Stomach (tissue), 9 donors: ENCODE results near the gene CLSTN1. TPM values are rescaled to one million over a fixed set of nuclear protein-coding genes. Genes with fewer than 3 reads are reported as not detected.

Experiments used
- DNase-seq, 2 donors: peaks; one replicate each; pipeline versions ENCODE4 v3.0.0 to v3.0.0-alpha.2; 2013 to 2019
- H3K27ac ChIP-seq, 5 donors: fragments of 200-600 bp in 4 of 5; sonication (generic) in 4 of 5; one replicate each; pipeline ENCODE4 v1.5.1; 2013 to 2019; ENCODE audit warnings: mild to moderate bottlenecking in 1 of 5, moderate library complexity in 1 of 5
- H3K27me3 ChIP-seq, 3 donors: fragments of 200-600 bp; sonication (generic); one replicate each; pipeline ENCODE4 v1.5.1; 2017 to 2019; ENCODE audit warnings: mixed run types in 1 of 3
- H3K36me3 ChIP-seq, 4 donors: fragments of 200-600 bp; sonication (generic); 1 replicate in 3 of 4; 2 replicates in 1 of 4; pipeline ENCODE4 v1.5.1; 2016 to 2019
- H3K4me1 ChIP-seq, 4 donors: fragments of 200-600 bp; sonication (generic); one replicate each; pipeline ENCODE4 v1.5.1; 2016 to 2019
- H3K4me3 ChIP-seq, 4 donors: fragments of 200-600 bp; sonication (generic) in 3 of 4; one replicate each; pipeline ENCODE4 v1.5.1; 2016 to 2019; ENCODE audit warnings: mild to moderate bottlenecking in 1 of 4
- H3K9me3 ChIP-seq, 4 donors: fragments of 200-600 bp; sonication (generic); one replicate each; pipeline ENCODE4 v1.5.1; 2016 to 2019
- CTCF ChIP-seq, 7 experiments: fragments of 450-650 bp in 4 of 7; fragments of 200-600 bp in 3 of 7; sonication (generic) in 3 of 7; IDR thresholded peaks; one replicate each; pipeline ENCODE4 v1.5.1; 2016 to 2019; ENCODE audit warnings: antibody characterized with exemption in 7 of 7, control low read depth in 2 of 7, mild to moderate bottlenecking in 1 of 7
- EP300 ChIP-seq: sonication (generic); formaldehyde crosslinking; IDR thresholded peaks from one replicate; pipeline ENCODE4 v1.6.1; 2017; ENCODE audit warnings: antibody characterized with exemption
- POLR2A ChIP-seq, 4 donors: fragments of 450-650 bp; IDR thresholded peaks; one replicate each; pipeline ENCODE4 v1.6.1; 2016; ENCODE audit warnings: antibody characterized with exemption in 4 of 4, control low read depth in 2 of 4, mild to moderate bottlenecking in 1 of 4, moderate library complexity in 1 of 4
- POLR2AphosphoS5 ChIP-seq, 3 donors: sonication (generic); formaldehyde crosslinking; IDR thresholded peaks; one replicate each; pipeline ENCODE4 v1.6.1; 2016; ENCODE audit warnings: antibody characterized with exemption in 3 of 3
- WGBS, 5 donors: extraction: QIAGEN DNeasy Blood & Tissue Kit in 3 of 5; methylation state at CpG; one replicate each; pipeline versions ENCODE4 v1.1.5 to v1.1.7; 2013 to 2018; 5-methylcytosine and 5-hydroxymethylcytosine counted together
- intact Hi-C: fragments of 100-400 bp; cut with DNase I; formaldehyde crosslinking; loops from one replicate; pipeline ENCODE4 v1.15.1; 2023; ENCODE audit warnings: low total_unique reads
- polyA plus RNA-seq, 3 donors: library from polyadenylated mRNA; stranded (reverse); fragments of 200-250 nt; gene quantifications; one replicate each; pipeline ENCODE4 v1.2.3, GENCODE V29; 2013
- total RNA-seq, 5 donors: library from RNA; depleted of rRNA; stranded (reverse); fragments of >200 nt; gene quantifications; one replicate each; pipeline versions ENCODE4 v1.1.0 to v1.2.3, GENCODE V29; 2014 to 2016
- donor health status: healthy with polysubstance abuse.
- donor health status: Bipolar disorder and iron deficiency.
- donor health status: healthy.

CLSTN1 gene
- total and polyA plus RNA-seq, 8 donors, result 10.5 to 156 (median 30.9) TPM

GRCh38 chr1:9863371-9863770 lies 39.6 kb upstream of the CLSTN1 start:
- H3K36me3 ChIP-seq, result peaks cover 0 to 73% (median 59%) of the 10 kb centered on the region in 4 donors
- DNase-seq, result no peak
- intact Hi-C loops, result no loop called here

GRCh38 chr1:9861360-9861759 lies 37.6 kb upstream of the CLSTN1 start:
- TF ChIP-seq POLR2A (IDR thresholded peaks at IDR 0.05) (no peak), POLR2AphosphoS5 (IDR thresholded peaks at IDR 0.05) (no peak), CTCF (IDR thresholded peaks at IDR 0.05) (no peak), EP300 (no peak)
- 80 to 87% (median 81%) methylated on average over 4 to 8 of the region's 8 CpGs for WGBS, 5 donors
- intact Hi-C loops, result no loop called here
- Histone ChIP-seq H3K4me1 (no peaks in the 10 kb centered on the region), H3K36me3 (peaks cover 0 to 63% (median 52%) of the 10 kb centered on the region in 4 donors), H3K27me3 (no peaks in the 10 kb centered on the region), H3K9me3 (no peaks in the 10 kb centered on the region), H3K27ac (no peak overlapping the region), H3K4me3 (no peak overlapping the region)
- DNase-seq, result no peak

More at GRCh38 chr1:9863371-9863770, 39.6 kb upstream of the CLSTN1 start:
- WGBS, 5 donors, result 86 to 89% (median 88%) methylated on average over 10 of the region's 10 CpGs
- TF ChIP-seq POLR2AphosphoS5 (IDR thresholded peaks at IDR 0.05), result no peak
- TF ChIP-seq POLR2A (IDR thresholded peaks at IDR 0.05), result no peak
- TF ChIP-seq CTCF (IDR thresholded peaks at IDR 0.05), result no peak
- no peak for TF ChIP-seq EP300
- peaks cover 0 to 5% (median 0%) of the 10 kb centered on the region in 4 donors for H3K4me1 ChIP-seq
- no peak overlapping the region for H3K4me3 ChIP-seq
- no peaks in the 10 kb centered on the region for H3K9me3 ChIP-seq
- no peak overlapping the region for H3K27ac ChIP-seq
- no peaks in the 10 kb centered on the region for H3K27me3 ChIP-seq

GRCh38 chr1:9860887-9861286 lies 37.1 kb upstream of the CLSTN1 start:
- DNase-seq, result no peak
- H3K4me3 ChIP-seq, result no peak overlapping the region
- H3K27me3 ChIP-seq, result no peaks in the 10 kb centered on the region
- H3K27ac ChIP-seq, result no peak overlapping the region
- intact Hi-C loops, result no loop called here
- whole genome bisulfite sequencing, 5 donors, result 82 to 90% (median 86%) methylated on average over 5 of the region's 5 CpGs
- H3K9me3 ChIP-seq, result no peaks in the 10 kb centered on the region
- peaks cover 0 to 59% (median 49%) of the 10 kb centered on the region in 4 donors for H3K36me3 ChIP-seq
- no peaks in the 10 kb centered on the region for H3K4me1 ChIP-seq
- TF ChIP-seq POLR2A (IDR thresholded peaks at IDR 0.05) (no peak), EP300 (no peak), POLR2AphosphoS5 (IDR thresholded peaks at IDR 0.05) (no peak), CTCF (IDR thresholded peaks at IDR 0.05) (no peak)

GRCh38 chr1:9859281-9860014 lies 35.7 kb upstream of the CLSTN1 start:
- intact Hi-C loops, result no loop called here
- H3K36me3 ChIP-seq, result peaks cover 0 to 60% (median 44%) of the 10 kb centered on the region in 4 donors
- TF ChIP-seq POLR2A (IDR thresholded peaks at IDR 0.05), result no peak
- no peak for TF ChIP-seq CTCF (IDR thresholded peaks at IDR 0.05)
- TF ChIP-seq POLR2AphosphoS5 (IDR thresholded peaks at IDR 0.05), result no peak
- TF ChIP-seq EP300, result no peak
- DNase-seq, result no peak
- H3K4me1 ChIP-seq, result no peaks in the 10 kb centered on the region
- H3K9me3 ChIP-seq, result no peaks in the 10 kb centered on the region
- 76 to 84% (median 80%) methylated on average over 3 to 5 of the region's 5 CpGs for WGBS, 5 donors
- no peaks in the 10 kb centered on the region for H3K27me3 ChIP-seq
- no peak overlapping the region for H3K4me3 ChIP-seq
- no peak overlapping the region for H3K27ac ChIP-seq
